Mammary epithelial cell (primary cell): ENCODE results near the gene SPINT2.

ENCODE experiments used
- CTCF ChIP-seq, 2 donors: IDR thresholded peaks in 1 of 2; conservative IDR thresholded peaks in 1 of 2; 2 replicates each; pipeline ENCODE4 v1.5.1; 2011 to 2012; ENCODE audit warnings: inconsistent platforms in 2 of 2, low read length in 2 of 2, mild to moderate bottlenecking in 2 of 2, control low read depth in 1 of 2, low read depth in 1 of 2; ENCODE audit not compliant: insufficient read depth in 1 of 2; ENCODE audit errors: extremely low read depth in 1 of 2
- EZH2 ChIP-seq: IDR thresholded peaks from 2 replicates; pipeline ENCODE4 v1.6.1; 2012; ENCODE audit warnings: low read length, inconsistent platforms, borderline replicate concordance

GRCh38 chr19:38273499-38273898, 9.1 kb downstream of the SPINT2 start:
- TF ChIP-seq CTCF (conservative IDR thresholded peaks at IDR 0.05 in 1 of 2, IDR thresholded peaks at IDR 0.05 in 1 of 2; ENCODE audit: extremely low read depth in 1 of 2, insufficient read depth in 1 of 2, low read depth in 1 of 2, low read length in 2 of 2) (no peak), EZH2 (no peak)
